ENCODE results near the gene MYOM1.

Gene MYOM1

DNA sequence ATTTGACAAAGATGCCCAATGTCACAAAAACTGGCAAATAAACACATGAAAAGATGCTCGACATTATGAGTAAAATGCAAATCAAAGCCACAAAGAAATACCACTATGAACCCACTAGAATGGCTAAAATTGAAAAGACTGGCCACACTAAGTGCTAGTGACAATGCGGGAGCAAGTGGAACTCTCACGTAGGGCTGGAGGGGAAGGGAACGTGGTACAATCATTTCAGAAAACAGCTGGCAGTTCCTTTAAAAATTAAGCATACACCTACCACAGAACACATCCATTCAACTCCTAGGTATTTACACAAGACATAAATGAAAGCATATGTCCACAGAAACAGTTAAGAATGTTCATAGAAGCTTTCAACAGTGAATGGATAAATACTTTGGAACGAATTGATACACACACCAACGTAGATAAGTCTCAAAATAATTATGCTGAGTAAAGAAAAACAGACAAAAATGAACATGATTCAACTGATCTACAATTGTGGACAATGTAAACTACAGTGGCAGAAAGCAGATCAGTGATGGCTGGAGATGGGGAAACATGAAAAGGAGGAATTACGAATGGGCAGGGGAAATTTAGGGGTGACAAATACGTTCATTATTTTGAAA is 71.7 kb downstream of the MYOM1 start:
- no peak for DNase-seq

GRCh38 chr18:3140986-3141639 is 78.7 kb downstream of the MYOM1 start:
- DNase-seq: no peak

GRCh38 chr18:3140342-3140741 is 79.4 kb downstream of the MYOM1 start:
- DNase-seq: no peak

DNA sequence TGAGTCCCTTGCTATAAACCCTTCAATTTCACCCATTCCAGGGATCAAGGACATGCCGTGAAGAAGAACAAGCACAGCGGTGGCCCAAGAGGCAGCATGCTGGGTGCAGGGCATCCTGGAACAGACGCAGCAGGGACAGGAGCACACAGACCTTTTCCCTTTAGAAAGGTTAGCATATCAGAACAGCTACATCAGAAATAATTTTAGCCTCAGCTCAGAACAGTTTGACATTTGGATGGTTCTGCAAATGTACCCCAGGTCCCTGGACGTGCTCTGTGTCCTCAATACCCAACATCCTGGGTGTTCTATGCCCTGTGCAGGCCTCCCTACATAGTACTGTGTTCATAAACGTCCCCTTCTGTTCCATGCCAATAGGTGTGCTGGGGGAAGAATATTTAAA is 80.4 kb downstream of the MYOM1 start:
- DNase-seq: no peak

DNA sequence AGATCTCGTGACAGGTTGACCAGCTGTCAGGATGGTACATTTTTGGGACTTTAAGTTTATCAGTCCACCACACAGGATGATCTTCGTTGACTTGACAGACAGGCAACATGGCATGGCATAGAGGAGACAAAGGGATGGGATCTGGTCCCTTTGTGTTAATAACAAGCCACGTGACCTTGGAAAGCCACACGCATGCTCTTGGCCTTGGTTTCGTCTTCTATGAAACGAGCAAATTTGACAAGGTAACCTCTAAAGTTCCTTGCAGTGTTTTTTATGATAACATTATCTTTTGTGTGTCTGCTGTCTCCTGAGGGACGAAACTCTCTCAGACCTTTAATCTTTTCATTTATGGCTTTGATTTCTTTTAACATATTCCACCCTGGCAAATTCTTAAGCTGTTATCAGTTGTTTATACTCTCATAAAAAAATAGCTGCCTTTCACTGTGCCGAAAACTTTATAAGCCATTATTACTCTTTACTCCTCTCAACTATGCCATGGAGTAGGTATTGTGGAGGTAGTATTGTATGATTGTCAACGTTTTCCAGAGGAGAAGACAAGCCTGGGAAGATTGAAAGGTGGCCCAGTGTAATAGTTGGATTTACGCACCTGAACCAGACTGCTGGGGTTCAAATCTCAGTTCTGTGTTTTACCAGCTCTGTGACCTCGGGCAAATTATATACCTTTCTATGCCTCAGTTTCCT is 81.3 kb downstream of the MYOM1 start:
- no peak for DNase-seq

- no peak for DNase-seq
These were observed 84.2 kb downstream of the MYOM1 start for GRCh38 chr18:3135536-3135935.

- no peak for DNase-seq
These were observed 87.1 kb downstream of the MYOM1 start for GRCh38 chr18:3132700-3133099.

DNA sequence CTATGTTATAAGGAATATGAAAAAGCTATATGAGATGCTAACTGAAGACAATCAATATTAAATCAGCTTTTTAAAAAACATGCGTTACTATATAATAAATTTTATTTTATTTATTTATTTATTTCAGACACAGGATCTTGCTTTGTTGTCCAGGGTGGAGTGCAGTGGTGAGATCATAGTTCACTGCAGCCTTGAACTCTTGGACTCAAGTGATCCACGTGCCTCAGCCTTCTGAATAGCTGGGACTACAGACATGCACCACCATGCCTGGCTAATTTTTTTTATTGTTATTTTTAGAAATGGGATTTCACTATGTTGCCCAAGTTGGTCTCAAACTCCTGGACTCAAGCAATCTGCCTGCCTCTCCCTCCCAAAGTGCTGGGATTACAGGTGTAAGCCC is 89.4 kb downstream of the MYOM1 start:
- DNase-seq: no peak

DNA sequence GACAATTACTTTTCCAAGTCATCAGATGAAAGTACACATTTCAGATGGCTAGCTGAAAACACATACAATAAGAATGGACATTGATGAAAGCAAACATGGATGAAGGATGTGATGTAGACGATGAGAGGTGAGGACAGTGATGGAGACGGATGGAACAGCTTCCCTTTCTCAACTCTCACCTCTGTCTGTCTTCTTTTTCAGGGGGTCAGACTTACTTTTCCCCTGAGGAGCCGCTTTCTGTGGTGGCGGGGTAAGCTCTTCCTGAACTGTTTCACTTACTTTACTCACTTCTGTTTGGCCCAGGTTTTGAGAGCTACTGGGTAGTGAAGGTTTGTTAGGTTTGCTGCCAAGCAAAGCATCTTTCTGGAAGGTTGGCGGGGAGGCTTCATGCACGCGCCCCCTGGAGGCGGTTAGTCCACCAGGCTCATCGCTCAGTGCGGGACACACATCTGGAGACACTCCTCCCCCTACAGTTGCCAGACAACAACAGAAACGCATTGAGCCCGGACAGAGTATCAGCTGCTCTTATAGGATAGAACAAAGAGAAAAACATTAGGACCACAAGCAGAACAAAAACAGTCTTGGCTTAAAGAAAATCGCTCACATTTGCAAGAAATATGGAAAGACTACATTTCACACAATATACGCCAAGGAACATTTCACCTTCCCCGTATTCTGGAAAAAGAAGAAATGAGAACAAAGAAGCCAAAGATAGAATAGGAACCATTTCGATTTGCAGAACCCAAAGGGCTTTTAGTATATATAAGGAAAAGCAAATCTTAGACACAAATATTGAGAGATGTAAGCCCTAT is 90.5 kb downstream of the MYOM1 start:
- DNase-seq: peak; percentile 81

GRCh38 chr18:3126457-3127097 is 93.2 kb downstream of the MYOM1 start:
- no peak for DNase-seq

- DNase-seq: no peak
These were observed 94.9 kb downstream of the MYOM1 start for GRCh38 chr18:3124822-3125221.

GRCh38 chr18:3122851-3123250 is 96.9 kb downstream of the MYOM1 start:
- no peak for DNase-seq

DNA sequence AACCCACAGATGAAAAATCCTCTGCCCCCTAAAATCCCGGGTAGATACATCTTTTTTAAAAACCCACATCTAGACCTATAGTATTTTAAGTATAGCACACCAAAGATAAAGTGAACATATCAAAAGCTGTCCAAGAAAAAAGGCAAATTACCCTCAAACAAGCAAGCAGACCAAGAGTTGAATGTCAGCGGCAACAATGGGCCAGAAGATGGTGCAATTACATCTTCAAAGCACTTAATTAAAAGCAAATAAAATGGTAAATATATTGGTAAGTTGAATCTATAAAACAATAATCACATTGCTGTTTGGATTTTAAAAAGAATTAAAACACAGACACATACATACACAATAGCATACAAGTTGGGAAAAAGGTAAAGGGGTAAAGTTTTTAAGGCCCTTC is 98.5 kb downstream of the MYOM1 start:
- DNase-seq: no peak

DNA sequence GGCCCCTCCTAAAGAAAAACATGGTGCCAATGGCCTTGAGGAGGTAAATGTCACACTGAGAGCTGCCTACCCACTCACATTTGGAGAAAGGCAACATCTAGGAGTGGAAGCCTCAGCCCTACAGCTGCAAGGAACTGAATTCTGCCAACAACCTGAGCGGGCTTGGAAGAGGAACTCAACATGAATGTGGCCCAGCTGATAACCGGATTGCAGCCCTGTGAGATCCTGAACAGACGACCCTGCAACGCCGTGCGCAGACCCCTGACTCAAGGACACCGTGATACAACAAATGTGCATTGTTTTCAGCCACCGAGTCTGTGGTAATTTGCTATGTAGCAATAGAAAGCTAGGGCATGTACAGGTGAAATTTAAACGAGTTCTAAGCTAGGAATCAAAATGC is 99.4 kb downstream of the MYOM1 start:
- no peak for DNase-seq

DNA sequence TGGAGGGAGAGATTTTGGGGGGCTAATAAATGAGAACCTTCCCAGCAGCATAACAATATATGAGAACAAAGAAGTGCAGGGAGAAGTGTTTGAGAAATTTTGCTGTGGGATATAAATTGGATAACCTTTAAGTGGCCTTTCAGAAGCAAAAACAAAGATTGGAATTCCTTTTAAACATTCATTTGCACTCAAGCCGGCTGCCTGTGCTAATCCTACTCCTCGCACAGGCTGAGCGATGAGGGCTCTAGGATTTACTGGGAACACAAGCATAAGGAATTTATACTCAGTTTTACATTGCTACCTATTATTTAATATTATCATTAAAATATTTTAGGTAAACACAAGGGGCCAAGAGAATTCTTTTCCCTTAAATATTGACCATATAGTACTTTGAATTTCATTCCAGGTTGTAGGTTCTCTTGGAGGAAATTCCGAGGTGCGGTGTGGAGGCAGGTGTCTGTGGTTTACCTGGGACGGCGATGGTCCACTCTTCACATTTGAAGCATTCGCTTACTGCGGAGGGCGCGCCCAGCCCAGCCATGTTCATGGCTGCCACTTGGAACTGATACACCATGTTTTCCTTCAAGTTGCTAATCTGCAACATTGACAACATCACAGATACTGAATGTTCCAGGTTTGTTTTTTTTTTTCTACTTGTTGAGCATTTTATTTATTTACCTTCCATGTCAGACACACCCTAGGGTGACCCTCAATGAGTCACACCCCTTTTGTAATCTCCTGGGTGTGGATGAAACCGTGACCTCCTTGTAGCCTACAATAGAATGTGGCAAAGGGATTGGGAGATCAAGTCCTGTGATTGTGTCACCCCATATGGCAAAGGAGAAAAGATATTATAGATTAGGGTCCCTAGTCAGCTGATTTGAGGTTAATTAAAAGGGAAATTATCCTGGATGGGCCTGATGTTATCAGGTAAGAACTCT is 100.1 kb downstream of the MYOM1 start:
- no peak for DNase-seq

DNA sequence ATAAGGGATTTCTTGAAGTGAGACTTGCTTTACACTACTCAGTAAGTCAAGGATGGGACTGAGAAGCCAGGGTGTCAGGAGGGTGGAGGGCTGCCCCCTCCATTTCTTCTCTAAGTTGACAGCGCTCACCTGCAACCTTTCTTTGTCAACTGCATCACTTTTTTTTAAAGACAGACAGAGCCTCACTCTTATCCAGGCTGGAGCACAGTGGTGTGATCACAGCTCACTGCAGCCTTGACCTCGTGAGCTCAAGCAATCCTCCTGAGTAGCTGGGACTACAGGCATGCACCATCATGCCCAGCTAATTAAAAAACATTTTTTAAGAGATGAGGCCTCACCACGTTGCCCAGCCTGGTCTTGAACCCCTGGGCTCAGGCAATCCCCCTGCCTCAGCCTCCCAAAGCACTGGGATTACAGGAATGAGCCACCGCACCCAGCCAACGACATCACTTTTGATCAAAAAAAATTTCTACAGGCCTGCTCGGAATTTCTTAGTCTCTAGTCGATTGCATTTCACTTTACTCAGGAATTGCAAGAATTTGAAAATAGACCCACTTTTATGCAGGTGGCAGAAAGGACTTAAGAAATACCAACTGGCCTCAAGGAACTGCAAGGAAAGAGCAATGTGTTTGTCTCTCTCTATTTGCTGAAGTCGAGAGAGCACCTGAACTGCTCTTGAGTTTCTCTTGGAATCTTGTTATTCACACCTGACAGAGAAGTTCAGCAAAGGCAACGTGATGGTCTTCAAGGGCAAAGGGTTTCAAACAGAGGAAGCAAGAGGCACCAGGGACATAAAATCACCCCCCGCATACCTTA is 101.4 kb downstream of the MYOM1 start:
- no peak for DNase-seq

GRCh38 chr18:3117493-3118192 is 102.1 kb downstream of the MYOM1 start:
- DNase-seq: no peak

- DNase-seq: no peak
These were observed 104.2 kb downstream of the MYOM1 start for GRCh38 chr18:3115447-3116030.

DNA sequence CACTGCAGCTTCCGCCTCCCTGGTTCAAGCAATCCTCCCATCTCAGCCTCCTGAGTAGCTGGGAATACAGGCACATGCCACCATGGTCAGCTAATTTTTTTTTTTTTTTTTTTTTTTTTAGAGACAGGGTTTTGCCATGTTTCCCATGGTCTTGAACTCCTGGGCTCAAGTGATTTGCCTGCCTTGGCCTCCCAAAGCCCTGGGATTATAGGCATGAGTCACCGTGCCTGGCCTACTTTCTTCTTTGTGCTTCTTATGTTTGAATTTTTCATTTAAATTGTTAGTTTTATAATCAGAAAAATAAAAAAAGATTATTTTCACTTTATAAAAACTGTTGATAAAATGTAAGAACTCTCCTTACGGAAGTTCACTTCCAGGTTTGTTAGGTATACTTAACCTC is 105.3 kb downstream of the MYOM1 start:
- no peak for DNase-seq

DNA sequence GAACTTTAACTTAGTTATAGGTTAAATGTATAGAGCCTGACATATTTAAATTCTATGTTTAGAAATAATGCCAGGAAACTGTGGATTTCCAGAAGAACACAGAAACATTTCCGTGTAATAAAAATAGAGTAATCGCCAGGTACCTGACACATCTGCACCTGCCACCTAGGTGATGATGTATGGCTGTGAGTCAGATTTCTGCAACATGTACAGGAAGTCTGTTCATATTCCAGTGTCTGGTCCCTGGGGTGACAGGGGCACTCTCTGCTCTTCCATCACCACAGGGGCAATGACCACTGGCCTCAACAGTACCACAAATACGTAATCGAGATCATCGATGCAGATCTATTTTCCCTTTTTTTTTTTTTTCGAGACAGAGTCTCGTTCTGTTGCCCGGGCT is 105.7 kb downstream of the MYOM1 start:
- DNase-seq: no peak

Data from activated CD4-positive, alpha-beta T cell treated with anti-CD3 and anti-CD28 coated beads, Interleukin-2, amount 50 U/mL, for 16 hours (primary cell).